Skeletal muscle tissue (tissue), 4 donors: ENCODE results near the gene LY86. TPM values are rescaled to one million over a fixed set of nuclear protein-coding genes. Genes with fewer than 3 reads are reported as not detected.

Experiments
- H3K27ac ChIP-seq: one replicate; pipeline ENCODE4 v1.7.0; 2013; ENCODE audit warnings: mild to moderate bottlenecking, low read depth, low read length, inconsistent platforms
- H3K27me3 ChIP-seq, 3 donors: one replicate each; pipeline ENCODE4 v1.7.0; 2013; ENCODE audit warnings: low read length in 3 of 3; ENCODE audit not compliant: control insufficient read depth in 3 of 3, insufficient read depth in 3 of 3
- H3K36me3 ChIP-seq, 3 donors: one replicate each; pipeline ENCODE4 v1.7.0; 2013; ENCODE audit warnings: low read length in 3 of 3; ENCODE audit not compliant: control insufficient read depth in 3 of 3, insufficient read depth in 3 of 3
- H3K4me1 ChIP-seq, 3 donors: one replicate each; pipeline ENCODE4 v1.7.0; 2013; ENCODE audit warnings: low read length in 3 of 3, mild to moderate bottlenecking in 3 of 3; ENCODE audit not compliant: control insufficient read depth in 3 of 3, insufficient read depth in 3 of 3
- H3K4me3 ChIP-seq, 3 donors: one replicate each; pipeline ENCODE4 v1.7.0; 2013; ENCODE audit warnings: low read length in 3 of 3
- H3K9ac ChIP-seq, 3 donors: one replicate each; pipeline ENCODE4 v1.7.0; 2013; ENCODE audit warnings: low read length in 3 of 3, mild to moderate bottlenecking in 3 of 3, moderate library complexity in 2 of 3, low read depth in 1 of 3
- H3K9me3 ChIP-seq, 3 donors: one replicate each; pipeline ENCODE4 v1.7.0; 2013; ENCODE audit warnings: low read length in 3 of 3; ENCODE audit not compliant: control insufficient read depth in 3 of 3
- total RNA-seq: library from RNA; depleted of rRNA; stranded (reverse); fragments of >200 nt; gene quantifications from one replicate; pipeline ENCODE4 v1.2.3, GENCODE V29; 2014
- donor health status: Osteomylitis.

The LY86 gene
- total RNA-seq, 1 donor from 2014 or later, result 6.8 TPM

GRCh38 chr6:6676910-6677441 is 88.5 kb downstream of the LY86 start:
- Histone ChIP-seq H3K9me3 (no peaks in the 10 kb centered on the region), H3K9ac (peak overlapping the region in 2 of 3 donors; percentile 33), H3K27me3 (no peaks in the 10 kb centered on the region), H3K4me3 (no peak overlapping the region), H3K36me3 (no peaks in the 10 kb centered on the region), H3K4me1 (peaks cover 3 to 7% (median 3%) of the 10 kb centered on the region in 3 donors), H3K27ac (peak overlapping the region; percentile 6)

GRCh38 chr6:6678185-6678671 is 89.7 kb downstream of the LY86 start:
- H3K4me3 ChIP-seq, result no peak overlapping the region
- no peak overlapping the region for H3K27ac ChIP-seq
- no peaks in the 10 kb centered on the region for H3K9me3 ChIP-seq
- H3K4me1 ChIP-seq, result peaks cover 3 to 7% (median 3%) of the 10 kb centered on the region in 3 donors
- no peaks in the 10 kb centered on the region for H3K36me3 ChIP-seq
- H3K9ac ChIP-seq, result no peak overlapping the region
- no peaks in the 10 kb centered on the region for H3K27me3 ChIP-seq

GRCh38 chr6:6678811-6679210 is 90.3 kb downstream of the LY86 start:
- no peak overlapping the region for H3K9ac ChIP-seq
- peaks cover 3 to 7% (median 3%) of the 10 kb centered on the region in 3 donors for H3K4me1 ChIP-seq
- H3K27ac ChIP-seq, result no peak overlapping the region
- no peaks in the 10 kb centered on the region for H3K36me3 ChIP-seq
- H3K9me3 ChIP-seq, result no peaks in the 10 kb centered on the region
- H3K27me3 ChIP-seq, result no peaks in the 10 kb centered on the region
- H3K4me3 ChIP-seq, result no peak overlapping the region

- no peaks in the 10 kb centered on the region for H3K36me3 ChIP-seq
- H3K9ac ChIP-seq, result no peak overlapping the region
- H3K9me3 ChIP-seq, result no peaks in the 10 kb centered on the region
- no peaks in the 10 kb centered on the region for H3K27me3 ChIP-seq
- H3K4me1 ChIP-seq, result peaks cover 3 to 10% (median 7%) of the 10 kb centered on the region in 3 donors
- H3K27ac ChIP-seq, result no peak overlapping the region
- H3K4me3 ChIP-seq, result no peak overlapping the region
These were observed 91.1 kb downstream of the LY86 start for GRCh38 chr6:6679633-6680032.

DNA sequence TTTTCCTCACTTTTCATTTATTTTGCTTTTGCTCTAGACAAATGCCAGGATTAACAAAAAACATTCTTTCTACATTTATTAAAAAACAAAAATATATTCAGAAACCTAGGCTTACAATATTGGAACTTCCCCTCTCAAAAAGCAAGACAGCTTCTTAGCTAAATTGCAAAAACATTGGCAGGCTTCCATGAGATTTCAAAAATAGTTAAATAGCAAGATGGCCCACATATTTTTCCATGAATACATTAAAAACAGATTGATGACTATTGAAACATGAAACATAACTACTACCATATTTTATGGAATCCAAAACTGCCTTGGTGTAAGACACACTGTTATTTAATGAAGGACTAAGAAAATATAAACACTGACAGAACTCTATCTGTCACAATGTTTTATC is 92.0 kb downstream of the LY86 start:
- Histone ChIP-seq H3K9me3 (no peaks in the 10 kb centered on the region), H3K36me3 (no peaks in the 10 kb centered on the region), H3K9ac (no peak overlapping the region), H3K27ac (no peak overlapping the region), H3K27me3 (no peaks in the 10 kb centered on the region), H3K4me1 (peaks cover 3 to 11% (median 7%) of the 10 kb centered on the region in 3 donors), H3K4me3 (no peak overlapping the region)

DNA sequence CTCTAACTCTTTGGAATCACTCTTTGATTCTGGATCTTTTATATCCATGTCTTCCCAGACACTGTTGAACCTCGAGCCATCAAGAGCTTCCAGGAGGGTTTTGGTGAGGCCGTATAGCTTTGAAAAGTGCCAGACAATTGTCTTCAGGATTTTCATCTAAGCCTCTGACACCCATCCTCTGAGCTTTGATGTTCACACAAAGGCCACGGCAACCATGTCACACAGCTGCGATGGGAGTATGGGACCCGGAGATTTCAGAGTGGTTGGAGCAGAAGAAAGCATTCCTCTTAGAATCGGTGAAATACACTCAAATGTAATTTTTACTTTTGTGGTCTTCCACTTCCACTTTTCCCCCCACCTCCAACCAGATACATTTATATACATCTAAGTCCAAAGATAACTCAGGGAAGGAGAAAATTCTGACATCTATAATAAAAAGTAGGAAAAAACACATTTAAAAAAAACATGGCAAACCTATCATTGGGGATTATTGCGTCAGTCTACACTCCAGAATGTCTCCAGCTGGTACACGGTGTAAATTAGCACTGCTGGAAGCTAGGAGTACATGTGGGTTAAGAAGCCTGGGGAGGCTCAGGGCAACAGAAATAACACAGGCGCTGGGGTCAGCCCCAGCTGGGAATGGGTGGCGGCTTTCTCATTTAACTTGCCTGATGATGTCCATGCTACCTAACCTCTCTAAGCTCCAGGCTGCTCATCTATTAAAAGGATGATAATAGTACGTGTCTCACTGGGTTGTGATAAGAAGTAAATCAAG is 92.7 kb downstream of the LY86 start:
- H3K4me1 ChIP-seq, result peaks cover 3 to 11% (median 7%) of the 10 kb centered on the region in 3 donors
- no peaks in the 10 kb centered on the region for H3K36me3 ChIP-seq
- peak overlapping the region; percentile 36 for H3K27ac ChIP-seq
- H3K4me3 ChIP-seq, result no peak overlapping the region
- H3K27me3 ChIP-seq, result no peaks in the 10 kb centered on the region
- H3K9me3 ChIP-seq, result no peaks in the 10 kb centered on the region
- H3K9ac ChIP-seq, result no peak overlapping the region

DNA sequence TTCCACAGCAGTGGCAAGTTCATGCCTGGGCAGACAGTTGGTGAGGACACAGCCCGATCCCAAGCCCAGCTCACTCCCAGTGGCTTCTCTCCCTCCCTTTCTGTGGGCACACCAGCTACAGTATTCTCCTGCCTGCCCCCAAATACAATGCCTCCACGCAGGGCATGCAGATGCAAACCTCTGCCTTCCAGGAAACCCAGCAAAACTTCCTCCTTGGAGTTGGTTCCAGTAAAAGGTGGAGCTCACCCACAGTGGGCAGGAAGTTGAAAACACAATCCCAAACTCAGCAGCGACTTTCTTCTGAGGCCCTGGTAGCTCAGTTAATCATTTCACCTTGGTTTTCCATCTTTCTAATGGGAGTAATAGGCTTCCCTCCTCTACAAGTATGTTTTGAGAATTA is 93.7 kb downstream of the LY86 start:
- no peaks in the 10 kb centered on the region for H3K9me3 ChIP-seq
- no peak overlapping the region for H3K9ac ChIP-seq
- no peaks in the 10 kb centered on the region for H3K27me3 ChIP-seq
- peaks cover under 1 to 9% (median 2%) of the 10 kb centered on the region in 3 donors for H3K4me1 ChIP-seq
- no peak overlapping the region for H3K4me3 ChIP-seq
- H3K27ac ChIP-seq, result peak overlapping the region; percentile 36
- no peaks in the 10 kb centered on the region for H3K36me3 ChIP-seq

- H3K36me3 ChIP-seq, result no peaks in the 10 kb centered on the region
- H3K27ac ChIP-seq, result no peak overlapping the region
- H3K4me1 ChIP-seq, result peaks cover 14 to 28% (median 20%) of the 10 kb centered on the region in 3 donors
- no peak overlapping the region for H3K4me3 ChIP-seq
- H3K9me3 ChIP-seq, result no peaks in the 10 kb centered on the region
- no peak overlapping the region for H3K9ac ChIP-seq
- H3K27me3 ChIP-seq, result no peaks in the 10 kb centered on the region
These were observed 95.7 kb downstream of the LY86 start for GRCh38 chr6:6683969-6684833.

GRCh38 chr6:6685249-6686040 is 96.9 kb downstream of the LY86 start:
- no peaks in the 10 kb centered on the region for H3K9me3 ChIP-seq
- no peak overlapping the region for H3K9ac ChIP-seq
- H3K27me3 ChIP-seq, result no peaks in the 10 kb centered on the region
- no peak overlapping the region for H3K4me3 ChIP-seq
- no peaks in the 10 kb centered on the region for H3K36me3 ChIP-seq
- H3K4me1 ChIP-seq, result peaks cover 19 to 35% (median 26%) of the 10 kb centered on the region in 3 donors
- H3K27ac ChIP-seq, result no peak overlapping the region
